AG09309 (cell line): Measurements from ENCODE around the gene EFNB3.

ENCODE experiments used
- DNase-seq: peaks from one replicate; pipeline ENCODE4 v3.0.0-alpha.2; 2010; ENCODE audit warnings: low read depth
- H3K4me3 ChIP-seq: 2 replicates; pipeline ENCODE4 v1.5.1; 2011; ENCODE audit warnings: mild to moderate bottlenecking, low read depth, low read length, moderate library complexity; ENCODE audit not compliant: control insufficient read depth
- TF ChIP-seq, protein P1 (sequence below): IDR thresholded peaks from 2 replicates; pipeline ENCODE4 v1.5.1; 2011; ENCODE audit warnings: mild to moderate bottlenecking, low read depth, low read length, inconsistent platforms; ENCODE audit not compliant: insufficient read depth, control insufficient read depth; ENCODE audit errors: missing control alignments

Gene EFNB3

DNA sequence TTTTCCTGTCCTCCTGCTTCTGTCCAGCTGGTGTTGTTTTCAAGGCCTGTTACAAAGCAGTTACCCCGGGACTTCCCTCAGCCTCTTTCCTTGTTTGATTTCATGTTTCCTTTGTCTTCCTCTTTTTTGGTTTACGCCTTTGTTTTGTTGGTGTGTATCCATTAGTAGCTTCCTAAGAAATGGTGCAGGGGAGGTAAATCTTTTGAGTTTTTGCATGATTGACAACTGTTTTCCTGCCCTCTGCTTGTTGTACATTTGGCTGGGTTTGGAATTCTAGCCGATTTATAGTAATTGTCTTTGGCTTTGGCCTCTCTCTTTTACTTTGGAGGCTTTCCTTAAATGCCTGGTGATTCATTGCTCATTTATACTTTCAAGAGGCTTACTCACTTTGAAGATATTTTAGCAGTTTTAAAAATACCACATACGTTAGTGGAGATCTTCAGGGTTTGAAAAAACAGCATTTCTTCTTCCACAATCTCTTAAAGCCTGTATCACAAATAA lies 45.4 kb downstream of the EFNB3 start:
- peak; percentile 73 for DNase-seq
- no peak overlapping the region for H3K4me3 ChIP-seq
- TF ChIP-seq, protein P1, sequence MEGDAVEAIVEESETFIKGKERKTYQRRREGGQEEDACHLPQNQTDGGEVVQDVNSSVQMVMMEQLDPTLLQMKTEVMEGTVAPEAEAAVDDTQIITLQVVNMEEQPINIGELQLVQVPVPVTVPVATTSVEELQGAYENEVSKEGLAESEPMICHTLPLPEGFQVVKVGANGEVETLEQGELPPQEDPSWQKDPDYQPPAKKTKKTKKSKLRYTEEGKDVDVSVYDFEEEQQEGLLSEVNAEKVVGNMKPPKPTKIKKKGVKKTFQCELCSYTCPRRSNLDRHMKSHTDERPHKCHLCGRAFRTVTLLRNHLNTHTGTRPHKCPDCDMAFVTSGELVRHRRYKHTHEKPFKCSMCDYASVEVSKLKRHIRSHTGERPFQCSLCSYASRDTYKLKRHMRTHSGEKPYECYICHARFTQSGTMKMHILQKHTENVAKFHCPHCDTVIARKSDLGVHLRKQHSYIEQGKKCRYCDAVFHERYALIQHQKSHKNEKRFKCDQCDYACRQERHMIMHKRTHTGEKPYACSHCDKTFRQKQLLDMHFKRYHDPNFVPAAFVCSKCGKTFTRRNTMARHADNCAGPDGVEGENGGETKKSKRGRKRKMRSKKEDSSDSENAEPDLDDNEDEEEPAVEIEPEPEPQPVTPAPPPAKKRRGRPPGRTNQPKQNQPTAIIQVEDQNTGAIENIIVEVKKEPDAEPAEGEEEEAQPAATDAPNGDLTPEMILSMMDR: no peak

DNA sequence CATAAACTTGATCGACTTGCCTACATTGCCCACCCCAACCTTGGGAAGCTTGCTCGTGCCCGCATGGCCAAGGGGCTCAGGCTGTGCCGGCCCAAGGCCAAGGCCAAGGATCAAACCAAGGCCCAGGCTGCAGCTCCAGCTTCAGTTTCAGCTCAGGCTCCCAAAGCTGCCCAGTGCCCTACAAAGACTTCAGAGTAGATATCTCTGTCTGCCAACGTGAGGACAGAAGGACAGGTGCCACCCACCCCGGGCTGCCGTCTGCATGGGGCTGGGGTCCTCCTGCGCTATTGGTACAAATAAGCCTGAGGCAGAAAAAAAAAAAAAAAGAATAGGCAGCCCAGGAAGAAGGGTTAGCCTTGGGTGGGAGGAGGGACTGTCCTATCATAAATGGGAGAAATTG lies 49.7 kb downstream of the EFNB3 start:
- TF ChIP-seq, protein P1: no peak
- DNase-seq: no peak
- H3K4me3 ChIP-seq: no peak overlapping the region

- no peak for DNase-seq
- no peak overlapping the region for H3K4me3 ChIP-seq
- TF ChIP-seq, protein P1: no peak
Measured at GRCh38 chr17:7755095-7755890, 50.3 kb downstream of the EFNB3 start.

- no peak for DNase-seq
- H3K4me3 ChIP-seq: no peak overlapping the region
- TF ChIP-seq, protein P1: no peak
Measured at GRCh38 chr17:7756968-7757367, 52.0 kb downstream of the EFNB3 start.
